Activated effector memory CD4-positive, alpha-beta T cell treated with anti-CD3 and anti-CD28 coated beads, Interleukin-2, amount 50 U/mL, for 16 hours (primary cell): Measurements from ENCODE around the gene USP33.
"Not testable (repeated sequence)": the region's sequence is repeated elsewhere in the genome, so short reads cannot be mapped to it uniquely, and the experiment has no call there.

Source experiments
- DNase-seq: peaks from one replicate; pipeline ENCODE4 v3.0.0-alpha.2; 2020

The USP33 gene

DNA sequence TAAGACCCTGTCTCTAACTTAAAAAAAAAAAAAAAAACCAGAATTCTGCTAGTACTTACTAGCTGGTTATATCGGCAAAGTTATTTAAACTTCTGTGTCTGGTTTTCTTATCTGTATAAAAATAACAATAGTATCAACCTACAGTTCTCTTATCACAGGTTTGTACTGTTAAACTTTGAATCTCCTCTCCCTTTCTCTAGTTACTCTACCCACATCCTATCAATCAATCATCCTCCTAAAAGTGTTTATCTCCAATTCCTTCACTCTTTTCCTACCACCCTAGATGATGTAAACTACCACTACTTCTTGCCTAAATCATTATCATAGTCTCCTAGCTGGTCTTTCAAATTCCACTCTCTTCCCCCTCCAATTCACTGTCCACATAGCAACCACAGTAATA is 27.6 kb downstream of the USP33 start:
- no peak for DNase-seq

GRCh38 chr1:77725706-77726105 is 33.9 kb downstream of the USP33 start:
- DNase-seq, result no peak

- DNase-seq, result no peak
Measured at GRCh38 chr1:77718181-77718580, 41.5 kb downstream of the USP33 start.

DNA sequence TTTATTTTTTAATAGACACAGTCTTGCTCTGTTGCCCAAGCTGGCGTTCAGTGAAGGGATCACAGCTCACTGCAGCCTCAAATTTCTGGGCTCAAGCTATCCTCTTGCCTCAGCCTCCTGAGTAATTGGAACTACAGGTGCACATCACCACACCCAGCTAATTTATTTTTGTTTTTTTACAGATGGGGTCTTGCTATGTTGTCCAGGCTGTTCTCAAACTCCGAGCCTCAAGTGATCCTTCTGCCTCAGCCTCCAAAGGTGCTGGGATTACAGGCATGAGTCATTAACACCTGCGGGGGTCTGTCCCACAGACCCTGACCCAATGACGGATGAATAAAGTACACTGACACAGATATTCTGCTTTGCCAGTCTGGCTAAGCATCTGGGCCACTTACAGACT is 43.6 kb downstream of the USP33 start:
- DNase-seq, result no peak

- DNase-seq, result no peak
Measured at GRCh38 chr1:77709727-77710126, 49.9 kb downstream of the USP33 start.

GRCh38 chr1:77706321-77706720 is 53.3 kb downstream of the USP33 start:
- DNase-seq, result no peak

DNA sequence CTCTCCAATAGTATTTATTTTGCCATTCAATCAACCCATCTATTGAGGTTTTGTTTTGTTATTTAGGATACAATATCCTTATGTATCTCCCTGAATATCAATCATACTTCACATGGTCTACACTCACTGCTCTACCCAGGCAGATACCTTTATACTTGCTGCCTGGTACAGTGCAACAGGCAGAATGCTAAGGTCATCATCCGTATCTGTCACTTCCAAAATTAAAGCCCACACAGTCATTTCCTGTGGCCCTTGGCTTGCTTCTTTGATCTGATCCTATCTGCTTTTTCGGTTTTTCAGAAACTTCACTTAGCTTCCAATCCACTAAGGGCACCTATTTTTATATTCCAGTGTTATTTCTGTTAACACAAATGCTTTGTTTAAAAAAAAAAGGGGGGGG is 54.9 kb downstream of the USP33 start:
- DNase-seq, result no peak

DNA sequence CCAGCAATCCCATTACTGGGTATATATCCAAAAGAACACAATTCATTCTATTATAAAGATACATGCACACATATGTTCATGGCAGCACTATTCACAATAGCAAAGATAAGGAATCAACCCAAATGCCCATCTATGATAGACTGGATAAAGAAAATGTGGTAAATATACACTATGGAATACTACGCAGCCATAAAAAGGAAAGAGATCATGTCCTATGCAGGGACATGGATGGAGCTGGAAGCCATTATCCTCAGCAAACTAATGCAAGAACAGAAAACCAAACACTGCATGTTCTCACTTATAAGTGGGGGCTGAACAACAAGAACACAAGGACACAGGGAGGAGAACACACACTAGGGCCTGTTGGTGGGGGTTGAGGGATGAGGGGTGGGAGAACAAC is 60.0 kb downstream of the USP33 start:
- DNase-seq, result not testable (repeated sequence)

GRCh38 chr1:77697441-77697840 is 62.2 kb downstream of the USP33 start:
- DNase-seq, result no peak

- DNase-seq, result no peak
Measured at GRCh38 chr1:77688939-77689338, 70.7 kb downstream of the USP33 start.

DNA sequence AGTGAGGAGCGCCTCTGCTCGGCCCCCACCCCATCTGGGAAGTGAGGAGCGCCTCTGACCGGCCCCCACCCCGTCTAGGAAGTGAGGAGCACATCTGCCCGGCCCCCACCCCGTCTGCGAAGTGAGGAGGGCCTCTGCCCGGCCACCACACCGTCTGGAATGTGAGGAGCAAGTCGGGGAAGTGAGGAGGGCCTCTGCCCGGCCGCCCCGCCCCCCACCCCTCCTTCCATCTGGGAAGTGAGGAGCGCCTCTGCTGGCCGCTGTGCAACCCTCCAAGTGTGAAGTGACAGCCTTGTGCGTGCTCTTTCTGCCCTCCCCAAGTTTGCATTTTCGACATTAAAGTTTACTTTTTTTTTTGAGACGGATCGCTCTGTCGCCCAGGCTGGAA is 72.1 kb downstream of the USP33 start:
- no peak for DNase-seq

GRCh38 chr1:77686796-77687518 is 72.7 kb downstream of the USP33 start:
- DNase-seq, result no peak

- DNase-seq, result peak; percentile 97
Measured at GRCh38 chr1:77683160-77684148, 76.2 kb downstream of the USP33 start.

DNA sequence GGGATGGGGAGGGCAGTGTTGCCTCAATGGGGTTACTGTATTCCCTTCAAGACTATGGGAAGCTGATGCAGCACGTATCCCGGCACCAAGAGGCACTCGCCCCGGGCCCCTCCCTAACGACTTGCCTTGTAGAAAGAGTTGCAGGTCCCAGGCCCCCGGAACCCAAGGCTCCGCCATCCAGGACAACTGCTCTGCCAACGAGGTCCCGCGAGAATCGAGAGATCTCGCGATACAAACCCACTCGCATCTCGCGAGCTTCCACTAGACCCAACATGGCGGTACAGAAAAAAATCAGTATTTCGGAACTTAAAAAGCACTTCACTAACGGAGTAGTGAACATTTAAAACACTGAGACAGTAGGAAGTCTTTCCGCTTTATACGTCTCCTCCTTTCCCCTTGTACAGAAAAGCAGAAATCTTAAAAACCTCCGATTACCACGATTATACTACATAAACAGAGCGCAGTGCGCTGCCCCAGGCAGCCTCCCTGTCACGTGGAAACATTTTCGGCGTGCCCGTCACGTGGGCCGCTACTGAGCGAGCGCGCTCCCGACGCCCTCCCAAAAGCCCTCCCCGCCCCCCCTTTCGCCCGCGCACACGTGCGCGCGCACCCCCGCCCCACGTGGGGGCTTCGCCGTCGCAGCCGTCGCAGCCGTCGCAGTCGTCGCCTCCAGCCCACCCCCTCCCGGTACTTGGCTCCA is 77.0 kb downstream of the USP33 start, which contains the start of gene ZZZ3:
ZZZ3 (minus strand) TSS at position 199 of the 700 bp plus-strand sequence. CDS start 49,304 bp downstream, outside the sequence.
- peak; percentile 95 for DNase-seq

DNA sequence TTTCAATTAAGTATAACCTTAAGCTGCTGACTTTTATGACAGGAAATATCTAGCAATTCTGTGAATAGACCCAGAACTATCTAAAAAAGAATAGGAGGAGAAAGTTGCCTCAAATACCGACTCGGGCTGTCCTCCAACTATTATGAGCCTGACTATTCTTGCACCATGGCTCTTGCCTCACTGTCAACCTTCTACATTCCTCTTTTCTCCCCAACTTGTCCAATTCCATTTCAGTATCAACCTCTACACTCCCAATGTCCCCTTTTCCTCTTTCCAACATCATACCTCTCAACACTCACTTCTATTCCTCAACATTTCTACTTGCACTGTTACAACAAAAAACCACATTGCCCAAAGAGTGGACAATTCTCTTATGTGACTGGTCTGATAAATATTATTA is 79.5 kb downstream of the USP33 start:
- no peak for DNase-seq

DNA sequence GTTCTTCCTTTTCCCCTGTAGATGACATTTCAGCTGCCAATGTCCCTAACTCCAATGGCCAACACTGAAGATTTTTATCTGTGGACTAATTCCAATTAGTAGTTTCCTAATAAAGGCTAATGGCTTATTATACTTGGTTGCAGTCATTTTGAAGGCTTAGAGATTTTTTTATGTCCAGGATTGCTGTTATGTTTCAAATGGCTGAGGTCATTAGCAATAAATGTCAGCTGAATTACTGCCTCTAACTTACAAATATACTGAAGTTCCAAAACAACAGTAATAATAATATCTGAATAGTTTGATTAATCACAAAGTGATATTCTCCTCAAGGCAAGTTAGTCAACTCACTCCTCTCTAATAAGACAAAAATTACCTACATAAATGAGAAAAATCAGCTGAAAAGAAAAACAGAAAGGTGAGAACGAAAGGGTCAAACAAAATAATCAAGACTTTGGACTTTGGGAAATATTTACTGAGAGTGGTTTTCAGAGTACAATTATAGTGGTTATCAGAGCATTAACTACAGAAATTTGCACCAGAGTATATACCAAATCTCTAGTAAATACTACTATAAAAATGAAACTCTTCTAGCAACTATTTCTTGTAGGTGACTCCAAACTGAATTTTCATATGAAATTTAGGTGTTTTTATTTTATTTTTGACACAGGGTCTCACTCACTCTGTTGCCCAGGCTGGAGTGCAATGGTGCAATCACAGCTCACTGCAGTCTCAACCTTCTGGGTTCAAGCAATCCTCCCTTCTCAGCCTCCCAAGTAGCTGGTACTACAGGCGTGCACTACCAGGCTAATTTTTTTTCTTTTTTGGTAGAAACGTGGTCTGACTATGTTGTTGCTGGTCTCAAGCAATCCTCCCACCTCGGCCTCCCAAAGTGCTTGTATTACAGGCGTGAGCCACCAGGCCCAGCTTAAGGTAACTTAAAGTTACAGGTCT is 80.7 kb downstream of the USP33 start:
- DNase-seq, result no peak

- DNase-seq, result not testable (repeated sequence)
Measured at GRCh38 chr1:77674807-77675206, 84.8 kb downstream of the USP33 start.

GRCh38 chr1:77673716-77674355 is 85.8 kb downstream of the USP33 start:
- no peak for DNase-seq

GRCh38 chr1:77673030-77673429 is 86.6 kb downstream of the USP33 start:
- DNase-seq, result no peak

DNA sequence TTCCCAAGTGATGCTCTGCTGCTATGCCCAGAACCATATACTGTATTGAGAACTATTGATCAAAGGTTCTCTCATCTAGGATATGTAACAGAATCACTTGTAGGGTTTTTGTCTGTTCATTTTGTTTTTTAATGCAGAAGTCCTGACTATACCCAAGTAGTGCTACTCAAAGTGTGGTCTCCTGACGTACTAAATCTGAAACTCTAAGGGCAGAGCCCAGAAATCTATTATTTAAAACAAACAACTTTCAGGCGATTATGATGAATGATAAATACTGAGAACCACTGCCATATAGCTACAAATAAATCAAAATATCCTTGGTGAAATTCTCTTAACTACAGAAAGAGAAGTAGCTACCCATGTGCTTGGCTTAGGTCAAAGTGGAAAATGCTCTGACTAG is 87.3 kb downstream of the USP33 start:
- no peak for DNase-seq

GRCh38 chr1:77671836-77672235 is 87.8 kb downstream of the USP33 start:
- DNase-seq, result no peak

- no peak for DNase-seq
Measured at GRCh38 chr1:77670330-77670729, 89.3 kb downstream of the USP33 start.
